NCI-H1694 (cell line): ENCODE measurements around the gene PEAR1.

ENCODE experiments used
- DNase-seq: peaks from one replicate; lab custom pipeline; 2025; lab: John Stamatoyannopoulos, UW

The PEAR1 gene

DNA sequence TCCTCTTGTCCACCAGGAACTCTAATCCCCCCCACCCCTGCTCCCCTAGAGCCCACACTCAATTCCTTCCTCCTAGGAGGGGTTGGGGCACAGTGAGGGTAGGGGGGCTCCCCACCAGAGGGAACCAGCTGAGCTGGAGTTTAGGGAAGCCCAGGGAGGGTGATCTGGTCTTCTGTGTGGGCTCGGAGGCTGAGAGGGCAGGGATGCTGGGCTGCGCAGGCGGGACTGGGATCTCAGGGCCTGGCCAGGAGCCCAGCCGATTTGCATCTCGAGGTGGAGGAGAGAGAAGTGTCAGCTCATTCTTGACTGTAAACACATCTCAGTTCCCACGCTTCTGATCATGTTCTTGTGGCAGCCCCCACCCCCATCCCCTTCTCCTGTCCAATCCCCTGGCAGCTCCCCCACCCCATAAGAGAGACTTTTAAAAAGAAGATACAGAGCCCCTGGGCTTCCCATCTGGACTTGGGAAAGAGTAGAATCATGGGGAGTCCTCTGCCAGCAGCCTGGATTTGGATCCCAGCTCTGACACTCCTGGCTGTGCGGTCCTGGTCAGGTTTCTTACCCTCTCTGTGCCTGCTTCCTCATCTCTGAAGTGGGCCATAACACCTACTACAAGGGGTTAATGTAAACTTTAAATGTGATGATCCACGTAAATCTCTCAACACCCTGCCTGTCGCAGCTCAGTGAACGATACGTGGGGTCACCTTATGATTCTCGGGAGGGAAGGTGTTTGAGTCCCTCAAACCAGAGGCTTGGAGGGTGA, 6.6 kb downstream of the PEAR1 start:
- DNase-seq, result no peak

DNA sequence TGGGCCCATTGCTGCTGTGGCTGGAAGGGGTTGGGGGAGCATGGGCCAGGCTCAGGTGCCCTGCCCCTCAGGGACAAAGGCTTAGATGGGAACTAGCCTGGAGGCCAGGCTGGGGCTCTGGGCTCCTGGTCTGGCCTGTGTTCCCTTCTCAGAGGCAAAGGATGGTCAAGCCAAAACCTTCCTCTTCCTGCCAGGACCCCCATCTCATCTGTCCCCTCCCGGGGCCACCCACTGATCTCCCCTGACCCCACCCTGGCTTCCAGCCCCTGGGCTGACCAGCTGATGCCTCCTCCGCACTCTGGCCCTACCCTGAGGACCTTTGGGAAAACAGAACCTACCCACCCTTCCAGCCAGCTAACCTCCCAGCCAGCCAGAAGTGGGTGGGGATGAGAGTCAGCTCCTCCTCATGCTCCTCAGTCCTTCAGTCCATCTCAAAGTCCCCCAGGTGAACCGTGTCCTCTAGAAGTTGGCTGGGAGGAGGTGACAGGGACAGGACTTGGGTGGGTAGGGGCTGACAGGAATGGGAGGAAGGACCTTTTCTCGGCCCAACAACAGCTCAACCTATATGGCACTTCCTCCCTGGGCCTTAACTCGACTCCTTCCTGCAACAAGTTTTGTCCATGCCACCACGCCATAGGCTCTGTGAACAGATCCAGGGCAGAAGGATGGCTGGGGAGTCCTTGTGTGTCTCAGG, 7.5 kb downstream of the PEAR1 start:
- no peak for DNase-seq

DNA sequence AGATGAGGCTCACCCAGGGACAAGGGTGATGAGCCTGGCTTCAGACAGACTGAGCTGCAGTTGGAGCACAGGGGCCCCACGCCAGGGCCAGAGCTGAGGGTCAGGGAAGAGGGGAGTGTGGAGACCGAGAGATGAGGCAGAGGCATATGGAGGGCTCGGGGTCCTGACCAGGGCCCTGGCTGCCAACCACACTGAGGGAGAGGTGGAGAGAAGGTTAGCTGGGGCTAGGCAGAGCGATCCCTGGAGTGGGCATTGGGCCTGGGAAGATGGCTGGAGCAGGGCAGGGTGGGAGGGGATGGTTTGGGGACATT, 8.0 kb downstream of the PEAR1 start:
- no peak for DNase-seq

DNA sequence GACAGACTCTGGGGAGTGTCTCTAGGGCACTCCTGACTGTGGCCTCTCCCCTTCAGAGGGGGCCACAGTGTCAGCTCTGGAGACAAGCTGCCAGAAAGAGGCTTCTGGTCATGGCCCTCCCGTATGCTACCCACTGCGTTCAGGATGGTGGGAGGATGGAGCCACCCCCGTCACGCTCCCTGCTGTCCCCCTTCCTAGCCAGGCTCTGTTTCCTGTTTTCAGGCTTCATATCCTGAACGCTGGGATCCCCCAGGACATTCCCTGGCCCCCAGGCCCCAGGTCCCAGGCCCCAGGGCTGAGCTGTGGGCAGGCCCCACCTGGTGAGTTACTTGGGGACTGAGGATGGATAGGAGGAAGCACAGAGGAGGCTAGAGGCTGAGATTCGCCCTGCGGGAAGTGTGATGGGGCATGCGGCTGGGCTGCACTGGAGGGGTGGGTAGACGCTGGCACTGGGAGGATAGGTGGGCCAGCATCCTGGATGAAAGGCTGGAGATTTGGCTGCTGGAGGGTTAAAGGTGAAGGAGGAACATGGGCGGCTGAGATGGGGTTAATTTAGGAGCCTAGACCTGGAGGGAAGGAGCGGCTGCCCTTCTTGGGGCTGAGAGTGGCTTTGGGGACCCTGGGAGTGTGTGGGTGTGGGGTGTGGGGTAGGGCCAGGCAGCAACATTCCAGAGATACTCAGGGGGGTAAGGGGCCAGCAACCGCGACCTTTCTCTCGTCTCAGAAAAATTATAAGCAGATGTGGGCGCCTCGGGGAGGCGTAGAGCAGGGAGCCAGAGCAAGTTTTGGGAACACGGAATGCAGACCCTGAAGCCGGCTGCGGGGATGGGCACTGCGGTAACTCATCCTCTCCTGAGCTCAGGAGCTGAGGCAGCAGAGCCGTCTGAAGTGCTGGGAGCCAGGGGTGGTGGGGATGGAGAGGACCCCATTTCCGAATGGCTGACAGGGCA, 8.7 kb downstream of the PEAR1 start:
- DNase-seq, result no peak

DNA sequence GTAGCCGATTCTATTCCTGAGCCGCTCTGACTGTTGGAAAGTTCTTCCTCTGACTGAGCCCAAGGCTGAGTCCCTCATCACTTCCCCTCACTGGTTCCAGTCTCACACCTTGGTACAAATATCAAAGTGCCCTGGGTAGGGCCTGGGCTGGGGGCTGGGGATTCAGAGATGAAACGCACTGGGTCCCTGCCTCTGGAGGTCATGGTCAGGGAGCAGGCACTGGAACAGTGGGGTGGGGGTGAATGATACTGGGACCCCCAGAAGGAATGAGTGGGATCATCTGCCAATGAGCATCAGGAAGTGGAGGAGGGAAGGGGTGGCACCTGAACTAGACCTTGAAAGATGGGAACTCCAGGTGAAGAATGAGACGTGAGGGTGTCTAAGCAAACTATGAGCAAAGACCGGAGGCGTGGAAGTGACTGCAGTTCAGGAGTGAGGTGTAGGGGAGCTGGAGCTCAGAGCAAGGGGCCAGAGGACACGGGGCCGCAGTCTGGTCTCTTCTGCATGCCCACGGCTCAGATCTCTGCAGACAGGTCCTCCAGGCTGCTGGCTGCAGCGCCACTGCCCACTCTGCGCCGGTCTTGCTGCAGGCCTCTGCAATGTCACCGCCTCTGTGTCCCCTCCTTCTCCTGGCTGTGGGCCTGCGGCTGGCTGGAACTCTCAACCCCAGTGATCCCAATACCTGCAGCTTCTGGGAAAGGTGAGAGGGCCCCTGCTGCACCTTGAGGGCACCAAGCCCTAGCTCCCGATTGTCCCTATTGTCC, 10.0 kb downstream of the PEAR1 start:
- DNase-seq, result no peak

DNA sequence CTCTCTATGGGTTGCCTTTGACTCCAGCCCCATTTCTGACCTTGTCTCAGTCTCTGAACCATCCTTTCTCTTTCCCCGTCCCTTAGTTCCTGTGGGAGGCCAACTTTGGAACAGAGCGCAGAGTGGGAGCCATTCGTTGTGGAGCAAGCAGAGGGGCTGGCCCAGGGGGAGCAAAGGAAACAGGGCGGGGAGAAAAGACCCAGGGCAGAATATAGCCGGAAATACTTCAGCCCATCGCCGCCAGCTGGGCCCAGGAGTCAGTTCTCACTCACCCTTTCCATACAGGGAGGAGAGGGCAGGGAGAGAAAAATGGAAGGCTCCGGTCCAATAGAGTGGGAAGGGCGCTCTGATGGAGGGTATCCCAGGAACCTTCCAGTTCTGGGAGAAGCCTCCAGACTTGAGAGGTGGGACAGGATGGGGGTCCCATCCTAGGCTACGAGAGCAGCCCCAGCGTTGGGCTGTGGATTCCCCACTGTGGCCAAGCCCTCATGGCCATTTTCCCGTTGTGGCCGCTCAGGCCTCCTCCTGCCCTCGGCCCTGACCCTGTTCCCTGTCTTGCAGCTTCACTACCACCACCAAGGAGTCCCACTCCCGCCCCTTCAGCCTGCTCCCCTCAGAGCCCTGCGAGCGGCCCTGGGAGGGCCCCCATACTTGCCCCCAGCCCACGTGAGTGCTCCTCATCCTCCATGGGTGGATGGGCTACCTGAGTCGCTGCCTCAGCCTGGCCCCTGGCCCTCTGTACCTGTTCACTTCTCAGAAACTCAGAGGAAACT, 10.9 kb downstream of the PEAR1 start:
- no peak for DNase-seq

DNA sequence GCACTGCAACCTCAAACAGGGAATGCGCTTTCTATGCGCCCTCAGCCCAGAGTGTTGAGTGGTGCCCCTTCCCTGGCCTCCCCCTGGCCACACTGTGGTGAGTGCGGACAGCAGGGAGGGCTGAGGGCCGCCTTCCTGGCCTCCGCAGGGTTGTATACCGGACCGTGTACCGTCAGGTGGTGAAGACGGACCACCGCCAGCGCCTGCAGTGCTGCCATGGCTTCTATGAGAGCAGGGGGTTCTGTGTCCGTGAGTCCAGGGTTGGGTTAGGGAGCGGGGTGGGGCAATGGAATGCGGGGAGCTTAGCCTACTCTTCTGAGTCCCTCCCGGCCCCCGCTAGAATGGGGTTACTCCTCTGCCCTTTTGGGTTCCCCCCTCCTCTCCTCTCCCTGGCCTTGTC, 11.7 kb downstream of the PEAR1 start:
- DNase-seq, result no peak

DNA sequence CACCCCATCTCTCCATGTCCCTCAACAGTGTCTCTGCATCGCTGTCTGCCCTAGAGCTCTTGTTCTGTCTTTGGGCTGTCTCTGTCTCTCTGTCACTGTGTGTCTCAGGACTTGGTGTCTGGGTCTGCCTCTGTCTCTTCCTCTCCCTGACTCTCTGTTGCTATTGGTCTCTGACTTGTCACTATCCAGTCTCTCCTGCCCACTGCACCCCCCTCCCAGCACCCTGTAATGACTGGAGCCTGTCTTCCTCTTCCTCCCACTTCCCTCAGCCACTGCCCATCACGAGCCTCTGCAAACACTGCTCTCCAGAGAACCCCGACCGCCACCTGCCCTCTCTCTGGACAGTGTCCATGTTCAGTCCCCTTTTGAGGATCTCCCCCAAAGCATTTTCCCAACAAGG, 12.1 kb downstream of the PEAR1 start:
- DNase-seq, result no peak

DNA sequence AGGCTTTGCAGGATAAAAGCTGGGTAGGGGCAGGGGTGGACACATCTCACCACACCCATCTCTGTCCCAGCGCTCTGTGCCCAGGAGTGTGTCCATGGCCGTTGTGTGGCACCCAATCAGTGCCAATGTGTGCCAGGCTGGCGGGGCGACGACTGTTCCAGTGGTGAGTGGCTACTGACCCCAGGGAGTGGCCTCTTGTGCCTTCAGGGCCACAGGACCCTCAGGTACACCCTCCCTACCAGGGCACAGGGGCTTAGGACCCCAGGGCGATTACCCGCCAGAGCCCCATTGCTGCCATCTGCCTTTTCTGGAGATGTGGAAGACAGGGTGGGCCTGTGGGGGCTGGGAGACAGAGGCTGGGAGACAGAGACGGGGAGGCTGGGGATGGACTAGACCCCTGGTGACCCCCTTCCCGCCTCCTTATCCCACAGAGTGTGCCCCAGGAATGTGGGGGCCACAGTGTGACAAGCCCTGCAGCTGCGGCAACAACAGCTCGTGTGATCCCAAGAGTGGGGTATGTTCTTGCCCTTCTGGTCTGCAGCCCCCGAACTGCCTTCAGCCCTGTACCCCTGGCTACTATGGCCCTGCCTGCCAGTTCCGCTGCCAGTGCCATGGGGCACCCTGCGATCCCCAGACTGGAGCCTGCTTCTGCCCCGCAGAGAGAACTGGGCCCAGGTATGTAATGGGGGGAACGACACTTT, 12.8 kb downstream of the PEAR1 start:
- no peak for DNase-seq

DNA sequence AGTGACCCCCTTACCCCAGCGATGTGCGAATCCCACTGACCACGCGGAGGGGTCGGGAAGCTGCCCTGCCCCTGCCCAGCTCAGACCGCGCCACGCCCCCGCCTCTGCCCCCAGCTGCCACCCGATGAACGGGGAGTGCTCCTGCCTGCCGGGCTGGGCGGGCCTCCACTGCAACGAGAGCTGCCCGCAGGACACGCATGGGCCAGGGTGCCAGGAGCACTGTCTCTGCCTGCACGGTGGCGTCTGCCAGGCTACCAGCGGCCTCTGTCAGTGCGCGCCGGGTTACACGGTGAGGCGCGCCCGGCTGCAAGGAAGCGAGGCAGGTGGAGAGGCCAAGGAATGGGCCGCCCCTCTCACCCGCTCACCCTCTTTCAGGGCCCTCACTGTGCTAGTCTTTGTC, 15.0 kb downstream of the PEAR1 start:
- DNase-seq, result no peak

DNA sequence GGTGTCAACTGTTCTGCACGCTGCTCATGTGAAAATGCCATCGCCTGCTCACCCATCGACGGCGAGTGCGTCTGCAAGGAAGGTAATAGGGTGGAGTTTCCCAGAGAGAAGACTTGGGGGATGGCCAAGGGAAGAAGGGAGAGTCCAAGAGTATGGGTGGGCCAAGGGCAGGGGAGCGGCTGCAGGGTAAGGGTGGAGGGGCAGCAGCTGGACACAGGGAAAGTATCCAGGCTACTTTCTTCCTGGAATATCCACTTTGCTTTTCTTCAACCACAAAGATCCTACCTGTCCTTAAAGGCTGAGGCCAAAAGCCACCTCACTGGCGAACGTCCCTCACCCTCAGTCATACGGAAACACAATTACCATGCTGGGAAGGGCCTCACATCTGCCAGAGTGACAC, 15.4 kb downstream of the PEAR1 start:
- DNase-seq, result no peak

DNA sequence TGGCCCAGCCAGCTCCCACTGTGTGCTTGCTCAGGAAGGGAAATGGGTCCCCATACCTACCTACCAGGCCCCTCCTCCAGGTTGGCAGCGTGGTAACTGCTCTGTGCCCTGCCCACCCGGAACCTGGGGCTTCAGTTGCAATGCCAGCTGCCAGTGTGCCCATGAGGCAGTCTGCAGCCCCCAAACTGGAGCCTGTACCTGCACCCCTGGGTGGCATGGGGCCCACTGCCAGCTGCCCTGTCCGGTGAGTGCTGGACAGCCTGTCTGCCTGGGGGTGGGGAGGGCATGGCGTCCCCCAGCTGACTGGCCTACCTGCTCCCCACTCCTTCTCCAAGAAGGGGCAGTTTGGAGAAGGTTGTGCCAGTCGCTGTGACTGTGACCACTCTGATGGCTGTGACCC, 16.2 kb downstream of the PEAR1 start:
- DNase-seq, result no peak

DNA sequence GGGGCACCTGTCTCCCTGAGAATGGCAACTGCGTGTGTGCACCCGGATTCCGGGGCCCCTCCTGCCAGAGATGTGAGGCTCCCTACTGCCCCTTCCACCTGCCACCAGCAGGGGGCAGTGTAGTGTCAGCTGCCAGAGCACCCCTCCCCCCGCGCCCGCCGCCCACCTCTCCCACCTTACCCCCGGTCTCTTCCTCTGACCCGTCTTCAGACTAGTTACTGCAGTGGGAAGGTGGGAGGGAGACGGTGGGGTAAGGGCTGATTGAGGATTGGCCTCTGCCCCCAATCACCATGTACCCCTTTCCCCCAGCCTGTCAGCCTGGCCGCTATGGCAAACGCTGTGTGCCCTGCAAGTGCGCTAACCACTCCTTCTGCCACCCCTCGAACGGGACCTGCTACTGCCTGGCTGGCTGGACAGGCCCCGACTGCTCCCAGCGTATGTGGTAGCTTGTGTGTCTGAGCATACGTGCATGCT, 16.8 kb downstream of the PEAR1 start:
- peak; percentile 68 for DNase-seq

DNA sequence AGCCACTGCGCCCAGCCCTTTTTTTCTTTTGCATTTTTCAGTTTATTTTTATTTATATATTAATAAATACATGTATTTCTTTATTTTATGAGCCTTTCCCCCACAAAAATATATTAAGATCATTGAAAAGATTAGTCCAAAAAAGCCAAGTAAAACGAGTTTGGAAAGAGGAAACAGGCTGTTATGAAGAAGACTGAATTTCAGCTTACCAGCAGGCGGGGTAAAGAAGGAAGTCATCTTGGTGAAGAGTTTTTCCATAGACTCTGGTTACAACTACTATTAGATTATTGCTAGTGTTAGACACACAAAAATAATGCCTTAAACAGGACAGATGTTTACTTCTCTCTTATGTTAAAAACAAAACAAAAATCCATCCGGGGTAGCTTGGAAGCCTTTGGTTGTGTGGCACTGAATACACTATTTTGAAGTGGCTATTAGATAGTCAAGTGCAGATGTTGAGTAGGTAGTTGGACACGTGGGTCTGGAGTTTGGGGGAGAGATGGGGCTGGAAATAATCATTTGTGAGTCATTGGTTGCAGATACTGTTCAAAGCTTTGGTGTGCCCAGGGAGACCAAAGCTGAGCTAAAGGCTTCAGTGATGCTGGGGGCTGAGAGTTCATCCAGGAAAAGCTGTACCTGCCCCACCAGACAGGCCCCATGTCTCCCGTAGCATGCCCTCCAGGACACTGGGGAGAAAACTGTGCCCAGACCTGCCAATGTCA, 18.2 kb downstream of the PEAR1 start:
- DNase-seq, result no peak

DNA sequence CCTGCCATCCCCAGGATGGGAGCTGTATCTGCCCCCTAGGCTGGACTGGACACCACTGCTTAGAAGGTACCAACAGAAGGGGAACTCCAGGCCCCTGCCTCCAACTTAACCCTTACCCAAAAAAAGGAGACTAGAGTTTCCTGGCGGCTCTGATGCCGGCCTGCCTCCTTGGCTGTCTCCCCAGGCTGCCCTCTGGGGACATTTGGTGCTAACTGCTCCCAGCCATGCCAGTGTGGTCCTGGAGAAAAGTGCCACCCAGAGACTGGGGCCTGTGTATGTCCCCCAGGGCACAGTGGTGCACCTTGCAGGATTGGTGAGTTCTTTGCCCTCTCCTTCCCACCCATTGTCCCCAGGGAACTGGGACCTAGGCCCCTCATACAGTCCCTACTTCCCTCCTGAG, 18.8 kb downstream of the PEAR1 start:
- no peak for DNase-seq

DNA sequence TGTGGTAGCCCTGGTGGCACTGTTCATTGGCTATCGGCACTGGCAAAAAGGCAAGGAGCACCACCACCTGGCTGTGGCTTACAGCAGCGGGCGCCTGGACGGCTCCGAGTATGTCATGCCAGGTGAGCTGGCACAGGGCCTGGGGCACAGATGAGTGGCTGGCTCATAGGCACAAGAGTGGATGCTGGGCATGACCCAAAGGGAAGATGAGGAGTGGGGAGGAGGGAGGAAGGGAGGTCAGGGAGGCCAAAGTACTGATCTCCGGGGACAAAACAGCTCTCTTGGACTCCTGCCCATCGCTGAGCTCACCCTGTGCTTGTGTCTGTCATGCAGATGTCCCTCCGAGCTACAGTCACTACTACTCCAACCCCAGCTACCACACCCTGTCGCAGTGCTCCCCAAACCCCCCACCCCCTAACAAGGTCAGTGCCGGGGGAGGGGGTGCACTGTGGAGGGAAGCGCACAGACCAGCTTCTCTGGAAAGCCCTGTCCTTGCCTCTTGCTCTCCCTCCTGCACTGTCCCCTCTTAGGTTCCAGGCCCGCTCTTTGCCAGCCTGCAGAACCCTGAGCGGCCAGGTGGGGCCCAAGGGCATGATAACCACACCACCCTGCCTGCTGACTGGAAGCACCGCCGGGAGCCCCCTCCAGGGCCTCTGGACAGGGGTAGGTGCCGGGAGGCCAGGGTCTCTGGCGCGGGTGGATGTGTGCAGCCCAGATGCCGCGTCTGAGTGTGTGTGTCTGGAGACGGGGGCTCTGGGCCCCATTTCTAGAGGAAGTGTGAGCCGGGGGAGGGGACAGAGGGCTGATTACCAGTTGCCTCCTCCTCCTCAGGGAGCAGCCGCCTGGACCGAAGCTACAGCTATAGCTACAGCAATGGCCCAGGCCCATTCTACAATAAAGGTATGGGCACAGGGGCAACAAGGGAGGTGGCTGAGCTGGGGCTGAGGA, 19.6 kb downstream of the PEAR1 start:
- no peak for DNase-seq

DNA sequence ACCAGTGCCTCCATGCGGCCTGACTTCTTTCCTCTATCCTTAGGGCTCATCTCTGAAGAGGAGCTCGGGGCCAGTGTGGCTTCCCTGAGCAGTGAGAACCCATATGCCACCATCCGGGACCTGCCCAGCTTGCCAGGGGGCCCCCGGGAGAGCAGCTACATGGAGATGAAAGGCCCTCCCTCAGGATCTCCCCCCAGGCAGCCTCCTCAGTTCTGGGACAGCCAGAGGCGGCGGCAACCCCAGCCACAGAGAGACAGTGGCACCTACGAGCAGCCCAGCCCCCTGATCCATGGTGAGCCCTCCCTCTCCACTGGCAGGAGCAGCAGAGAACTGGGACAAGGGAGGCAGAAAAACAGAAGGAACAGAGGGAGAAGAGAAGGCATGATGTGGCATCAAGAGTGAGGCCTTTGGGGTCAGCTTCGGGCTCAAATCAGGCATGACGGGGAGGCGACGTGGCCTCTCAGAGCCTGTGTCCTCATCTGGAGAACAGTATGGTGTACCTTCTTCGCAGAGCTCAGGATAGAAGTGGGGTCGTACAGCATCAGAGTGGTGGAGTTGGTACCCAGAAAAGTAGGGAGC, 20.4 kb downstream of the PEAR1 start:
- no peak for DNase-seq

DNA sequence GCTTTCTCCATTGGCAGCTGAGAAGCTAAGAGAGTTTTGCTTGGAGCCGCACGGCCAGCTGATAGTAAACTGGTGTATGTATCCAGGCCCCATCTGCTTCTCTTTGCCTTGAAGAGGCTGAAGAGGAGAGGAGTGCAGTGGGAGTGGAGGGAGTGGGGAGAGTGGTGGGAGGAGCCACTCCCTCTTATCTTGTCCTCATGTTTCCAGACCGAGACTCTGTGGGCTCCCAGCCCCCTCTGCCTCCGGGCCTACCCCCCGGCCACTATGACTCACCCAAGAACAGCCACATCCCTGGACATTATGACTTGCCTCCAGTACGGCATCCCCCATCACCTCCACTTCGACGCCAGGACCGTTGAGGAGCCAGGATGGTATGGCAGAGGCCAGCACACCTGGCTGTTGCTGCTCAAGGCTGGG, 20.9 kb downstream of the PEAR1 start:
- DNase-seq, result no peak
